ENCODE data around the gene TULP4.

The TULP4 gene

GRCh38 chr6:158439255-158439654 lies 127.0 kb downstream of the TULP4 start:
- TF ChIP-seq CTCF (IDR thresholded peaks at IDR 0.05; ENCODE audit: insufficient read depth, low read depth, low read length, missing control alignments), result no peak
- DNase-seq (ENCODE audit: low read depth), result peak; percentile 89
- H3K4me3 ChIP-seq (ENCODE audit: low read depth, low read length), result no peak overlapping the region

- H3K4me3 ChIP-seq (ENCODE audit: low read depth, low read length), result no peak overlapping the region
- DNase-seq (ENCODE audit: low read depth), result no peak
- TF ChIP-seq CTCF (IDR thresholded peaks at IDR 0.05; ENCODE audit: insufficient read depth, low read depth, low read length, missing control alignments), result no peak
Measured at GRCh38 chr6:158441716-158442215, 129.5 kb downstream of the TULP4 start.

- TF ChIP-seq CTCF (IDR thresholded peaks at IDR 0.05; ENCODE audit: insufficient read depth, low read depth, low read length, missing control alignments), result no peak
- no peak overlapping the region for H3K4me3 ChIP-seq (ENCODE audit: low read depth, low read length)
- no peak for DNase-seq (ENCODE audit: low read depth)
Measured at GRCh38 chr6:158442306-158442705, 130.0 kb downstream of the TULP4 start.

GRCh38 chr6:158445426-158446085 lies 133.3 kb downstream of the TULP4 start:
- no peak for DNase-seq (ENCODE audit: low read depth)
- H3K4me3 ChIP-seq (ENCODE audit: low read depth, low read length), result no peak overlapping the region
- TF ChIP-seq CTCF (IDR thresholded peaks at IDR 0.05; ENCODE audit: insufficient read depth, low read depth, low read length, missing control alignments), result no peak

GRCh38 chr6:158448856-158449255 lies 136.6 kb downstream of the TULP4 start:
- TF ChIP-seq CTCF (IDR thresholded peaks at IDR 0.05; ENCODE audit: insufficient read depth, low read depth, low read length, missing control alignments), result no peak
- no peak overlapping the region for H3K4me3 ChIP-seq (ENCODE audit: low read depth, low read length)
- DNase-seq (ENCODE audit: low read depth), result no peak

GRCh38 chr6:158452191-158452590 lies 139.9 kb downstream of the TULP4 start:
- no peak for TF ChIP-seq CTCF (IDR thresholded peaks at IDR 0.05; ENCODE audit: insufficient read depth, low read depth, low read length, missing control alignments)
- DNase-seq (ENCODE audit: low read depth), result no peak

GRCh38 chr6:158457131-158457530 lies 144.9 kb downstream of the TULP4 start:
- no peak for TF ChIP-seq CTCF (IDR thresholded peaks at IDR 0.05; ENCODE audit: insufficient read depth, low read depth, low read length, missing control alignments)
- DNase-seq (ENCODE audit: low read depth), result no peak
- H3K4me3 ChIP-seq (ENCODE audit: low read depth, low read length), result no peak overlapping the region

More at GRCh38 chr6:158452191-158452590, 139.9 kb downstream of the TULP4 start:
- H3K4me3 ChIP-seq (ENCODE audit: low read depth, low read length), result no peak overlapping the region

All from GM12865 (cell line).